ENCODE results near the gene B3GNT5. TPM values are rescaled to one million over a fixed set of nuclear protein-coding genes. Genes with fewer than 3 reads are reported as not detected.

Gene B3GNT5
- total and polyA plus RNA-seq, 2 experiments from 2014 or later, result 4.9 to 6.4 TPM

DNA sequence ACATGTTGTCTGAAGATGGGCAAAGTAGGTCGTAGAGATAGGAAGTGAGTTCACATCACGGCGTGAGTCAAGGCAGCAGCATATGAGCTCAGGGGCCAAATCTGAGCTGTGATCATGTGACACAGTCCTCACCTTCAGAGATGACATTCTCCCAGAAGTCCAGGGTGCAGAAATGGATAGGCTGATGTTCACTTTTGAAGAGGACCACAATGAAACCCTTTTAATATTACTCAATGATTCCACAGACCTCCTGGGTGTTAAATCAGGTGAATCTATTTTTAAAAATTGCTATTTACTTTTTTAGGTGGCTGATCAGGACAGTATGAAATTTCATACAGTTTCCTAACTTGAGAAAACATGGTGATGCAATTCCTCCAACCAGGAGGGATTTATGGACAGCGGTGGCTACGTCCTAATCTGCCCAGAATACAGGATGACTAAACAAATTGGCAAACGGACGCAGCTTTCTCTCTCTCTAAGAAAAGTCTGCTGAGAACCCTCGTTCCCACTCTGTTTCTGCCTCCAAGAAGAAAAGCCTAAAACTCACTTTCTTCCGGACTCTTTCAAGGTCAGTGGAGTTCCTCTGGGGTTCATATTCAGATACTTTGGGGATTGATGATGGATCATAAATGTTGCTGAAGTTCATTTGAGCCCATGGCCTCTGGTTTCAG, 34.4 kb downstream of the B3GNT5 start:
- Mint-ChIP-seq H3K4me3 (no peak overlapping the region), H3K9me3 (no peaks in the 10 kb centered on the region), H3K36me3 (ENCODE audit: low read depth) (peaks cover 12% of the 10 kb centered on the region), H3K27me3 (ENCODE audit: insufficient read depth, low read depth, poor library complexity) (no peaks in the 10 kb centered on the region), H3K27ac (no peak overlapping the region), H3K4me1 (no peaks in the 10 kb centered on the region)
- no peak overlapping the region for H3K4me2 ChIP-seq
- H3K27me3 ChIP-seq (ENCODE audit: insufficient read depth), result no peaks in the 10 kb centered on the region
- no peak for DNase-seq (ENCODE audit: low spot score)
- H3K4me3 ChIP-seq, result no peak overlapping the region
- no peaks in the 10 kb centered on the region; the same call in 1 of the 2 replicates for H4K20me1 ChIP-seq (replicated peaks; ENCODE audit: insufficient read depth)
- TF ChIP-seq, protein P1, sequence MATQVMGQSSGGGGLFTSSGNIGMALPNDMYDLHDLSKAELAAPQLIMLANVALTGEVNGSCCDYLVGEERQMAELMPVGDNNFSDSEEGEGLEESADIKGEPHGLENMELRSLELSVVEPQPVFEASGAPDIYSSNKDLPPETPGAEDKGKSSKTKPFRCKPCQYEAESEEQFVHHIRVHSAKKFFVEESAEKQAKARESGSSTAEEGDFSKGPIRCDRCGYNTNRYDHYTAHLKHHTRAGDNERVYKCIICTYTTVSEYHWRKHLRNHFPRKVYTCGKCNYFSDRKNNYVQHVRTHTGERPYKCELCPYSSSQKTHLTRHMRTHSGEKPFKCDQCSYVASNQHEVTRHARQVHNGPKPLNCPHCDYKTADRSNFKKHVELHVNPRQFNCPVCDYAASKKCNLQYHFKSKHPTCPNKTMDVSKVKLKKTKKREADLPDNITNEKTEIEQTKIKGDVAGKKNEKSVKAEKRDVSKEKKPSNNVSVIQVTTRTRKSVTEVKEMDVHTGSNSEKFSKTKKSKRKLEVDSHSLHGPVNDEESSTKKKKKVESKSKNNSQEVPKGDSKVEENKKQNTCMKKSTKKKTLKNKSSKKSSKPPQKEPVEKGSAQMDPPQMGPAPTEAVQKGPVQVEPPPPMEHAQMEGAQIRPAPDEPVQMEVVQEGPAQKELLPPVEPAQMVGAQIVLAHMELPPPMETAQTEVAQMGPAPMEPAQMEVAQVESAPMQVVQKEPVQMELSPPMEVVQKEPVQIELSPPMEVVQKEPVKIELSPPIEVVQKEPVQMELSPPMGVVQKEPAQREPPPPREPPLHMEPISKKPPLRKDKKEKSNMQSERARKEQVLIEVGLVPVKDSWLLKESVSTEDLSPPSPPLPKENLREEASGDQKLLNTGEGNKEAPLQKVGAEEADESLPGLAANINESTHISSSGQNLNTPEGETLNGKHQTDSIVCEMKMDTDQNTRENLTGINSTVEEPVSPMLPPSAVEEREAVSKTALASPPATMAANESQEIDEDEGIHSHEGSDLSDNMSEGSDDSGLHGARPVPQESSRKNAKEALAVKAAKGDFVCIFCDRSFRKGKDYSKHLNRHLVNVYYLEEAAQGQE (IDR thresholded peaks at IDR 0.05; ENCODE audit: unreplicated experiment), result no peak
- no peak for TF ChIP-seq NANOG (IDR thresholded peaks at IDR 0.05; ENCODE audit: borderline replicate concordance)
- H3F3A ChIP-seq (replicated peaks; ENCODE audit: low read depth), result no peaks in the 10 kb centered on the region
- H3K4me1 ChIP-seq (ENCODE audit: insufficient read depth), result no peaks in the 10 kb centered on the region
- H3K79me2 ChIP-seq (replicated peaks; ENCODE audit: insufficient read depth), result no peaks in the 10 kb centered on the region
- no peak overlapping the region for H3K27ac ChIP-seq (ENCODE audit: low read depth)
- no peak overlapping the region for H2AFZ ChIP-seq
- peaks cover 2% of the 10 kb centered on the region; the same call in 1 of the 2 replicates for H3K36me3 ChIP-seq (ENCODE audit: insufficient read depth)
- ATAC-seq, result no peak
- H3K9me2 ChIP-seq (ENCODE audit: insufficient read depth), result no peaks in the 10 kb centered on the region; the same call in 1 of the 2 replicates

DNA sequence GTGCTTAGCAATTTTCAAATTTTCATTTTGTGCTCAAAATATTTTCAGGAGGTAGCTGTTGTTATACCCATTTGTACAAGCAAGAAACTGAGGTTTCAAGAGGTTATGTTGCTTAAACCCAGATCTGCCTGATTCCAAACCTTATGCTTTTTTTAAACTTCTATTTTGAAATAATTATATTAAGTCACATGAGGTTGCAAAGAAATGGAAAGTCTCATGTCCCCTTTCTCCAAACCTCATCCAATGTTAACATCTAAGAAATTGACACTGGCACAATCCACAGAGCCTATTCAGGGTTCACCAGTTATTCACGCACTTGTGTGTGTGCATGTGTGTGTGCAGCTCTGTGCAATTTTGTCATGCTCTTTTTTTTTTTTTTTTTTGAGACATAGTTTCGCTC, 35.1 kb downstream of the B3GNT5 start:
- H3K4me1 ChIP-seq (ENCODE audit: insufficient read depth), result no peaks in the 10 kb centered on the region
- H3K27me3 ChIP-seq (ENCODE audit: insufficient read depth), result no peaks in the 10 kb centered on the region
- no peaks in the 10 kb centered on the region; the same call in 1 of the 2 replicates for H3K9me2 ChIP-seq (ENCODE audit: insufficient read depth)
- DNase-seq (ENCODE audit: low spot score) (no peak), ATAC-seq (no peak)
- Mint-ChIP-seq H3K4me1 (no peaks in the 10 kb centered on the region), H3K4me3 (no peak overlapping the region), H3K27ac (no peak overlapping the region), H3K27me3 (ENCODE audit: insufficient read depth, low read depth, poor library complexity) (no peaks in the 10 kb centered on the region), H3K36me3 (ENCODE audit: low read depth) (peaks cover 12% of the 10 kb centered on the region), H3K9me3 (no peaks in the 10 kb centered on the region)
- peaks cover 2% of the 10 kb centered on the region; the same call in 1 of the 2 replicates for H3K36me3 ChIP-seq (ENCODE audit: insufficient read depth)
- H3K4me2 ChIP-seq, result no peak overlapping the region
- H4K20me1 ChIP-seq (replicated peaks; ENCODE audit: insufficient read depth), result no peaks in the 10 kb centered on the region; the same call in 1 of the 2 replicates
- no peak overlapping the region for H3K27ac ChIP-seq (ENCODE audit: low read depth)
- no peak overlapping the region for H2AFZ ChIP-seq
- no peaks in the 10 kb centered on the region for H3F3A ChIP-seq (replicated peaks; ENCODE audit: low read depth)
- no peaks in the 10 kb centered on the region for H3K79me2 ChIP-seq (replicated peaks; ENCODE audit: insufficient read depth)
- H3K4me3 ChIP-seq, result no peak overlapping the region
- no peak for TF ChIP-seq CREB1 (CRISPR knock-in tag; IDR thresholded peaks at IDR 0.05; ENCODE audit: low read depth)
- TF ChIP-seq, protein P2, sequence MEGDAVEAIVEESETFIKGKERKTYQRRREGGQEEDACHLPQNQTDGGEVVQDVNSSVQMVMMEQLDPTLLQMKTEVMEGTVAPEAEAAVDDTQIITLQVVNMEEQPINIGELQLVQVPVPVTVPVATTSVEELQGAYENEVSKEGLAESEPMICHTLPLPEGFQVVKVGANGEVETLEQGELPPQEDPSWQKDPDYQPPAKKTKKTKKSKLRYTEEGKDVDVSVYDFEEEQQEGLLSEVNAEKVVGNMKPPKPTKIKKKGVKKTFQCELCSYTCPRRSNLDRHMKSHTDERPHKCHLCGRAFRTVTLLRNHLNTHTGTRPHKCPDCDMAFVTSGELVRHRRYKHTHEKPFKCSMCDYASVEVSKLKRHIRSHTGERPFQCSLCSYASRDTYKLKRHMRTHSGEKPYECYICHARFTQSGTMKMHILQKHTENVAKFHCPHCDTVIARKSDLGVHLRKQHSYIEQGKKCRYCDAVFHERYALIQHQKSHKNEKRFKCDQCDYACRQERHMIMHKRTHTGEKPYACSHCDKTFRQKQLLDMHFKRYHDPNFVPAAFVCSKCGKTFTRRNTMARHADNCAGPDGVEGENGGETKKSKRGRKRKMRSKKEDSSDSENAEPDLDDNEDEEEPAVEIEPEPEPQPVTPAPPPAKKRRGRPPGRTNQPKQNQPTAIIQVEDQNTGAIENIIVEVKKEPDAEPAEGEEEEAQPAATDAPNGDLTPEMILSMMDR (conservative IDR thresholded peaks at IDR 0.05; ENCODE audit: low read depth in 2 of 2), result no peak
- TF ChIP-seq STAT1 (IDR thresholded peaks at IDR 0.05; ENCODE audit: unreplicated experiment), result no peak
- no peak for TF ChIP-seq NANOG (IDR thresholded peaks at IDR 0.05; ENCODE audit: borderline replicate concordance)
- TF ChIP-seq, protein P1 (IDR thresholded peaks at IDR 0.05; ENCODE audit: unreplicated experiment), result no peak
- no peak for TF ChIP-seq POLR2AphosphoS5 (IDR thresholded peaks at IDR 0.05; ENCODE audit: low read depth)
- no peak for TF ChIP-seq ZNF114 (CRISPR knock-in tag; IDR thresholded peaks at IDR 0.05)
- no peak for TF ChIP-seq EZH2phosphoT487 (IDR thresholded peaks at IDR 0.05; ENCODE audit: unreplicated experiment)
